Ramos (cell line): ENCODE results near the gene SYK.

Experiments
- in situ Hi-C: fragments of 300-500 bp; cut with MboI; formaldehyde crosslinking; loops from one replicate; pipeline ENCODE4 v1.14.3; 2022; ENCODE audit warnings: low sequenced_read_pairs; ENCODE audit not compliant: unreplicated experiment

SYK gene

DNA sequence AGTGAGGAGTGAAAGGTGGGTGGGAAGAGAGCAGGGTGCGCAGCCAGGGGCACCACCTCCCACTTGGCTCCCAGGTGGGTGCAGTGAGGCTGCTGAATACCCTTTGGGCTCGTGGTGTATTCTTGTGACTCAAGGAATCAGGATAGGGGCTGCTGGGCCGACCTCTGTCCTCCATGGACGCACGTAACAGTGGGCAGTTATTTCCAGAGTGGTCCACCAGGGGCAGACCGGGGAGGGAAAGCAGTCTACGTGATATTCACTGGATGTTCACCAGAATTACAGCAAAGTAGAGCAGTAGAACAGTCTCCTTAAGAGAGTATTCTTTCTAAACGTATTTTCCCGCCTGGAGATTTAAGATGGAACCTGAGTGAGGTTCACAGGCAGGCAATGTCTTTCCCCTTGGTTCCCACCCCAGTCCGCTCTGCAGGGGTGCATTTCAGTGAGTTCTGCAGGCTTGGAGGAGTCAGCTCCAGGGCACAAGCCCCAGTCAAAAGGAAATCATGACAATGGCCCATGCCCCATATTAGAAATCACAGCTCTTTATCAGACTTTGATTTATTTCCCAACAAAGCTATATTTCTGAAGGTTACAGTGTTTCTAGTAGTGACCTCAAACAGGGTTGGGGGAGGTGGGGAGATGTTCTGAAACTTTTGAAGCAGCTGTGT lies 88.7 kb downstream of the SYK start:
- in situ Hi-C loops: no loop called here

GRCh38 chr9:90891308-90892040 lies 89.9 kb downstream of the SYK start:
- in situ Hi-C loops: no loop called here

DNA sequence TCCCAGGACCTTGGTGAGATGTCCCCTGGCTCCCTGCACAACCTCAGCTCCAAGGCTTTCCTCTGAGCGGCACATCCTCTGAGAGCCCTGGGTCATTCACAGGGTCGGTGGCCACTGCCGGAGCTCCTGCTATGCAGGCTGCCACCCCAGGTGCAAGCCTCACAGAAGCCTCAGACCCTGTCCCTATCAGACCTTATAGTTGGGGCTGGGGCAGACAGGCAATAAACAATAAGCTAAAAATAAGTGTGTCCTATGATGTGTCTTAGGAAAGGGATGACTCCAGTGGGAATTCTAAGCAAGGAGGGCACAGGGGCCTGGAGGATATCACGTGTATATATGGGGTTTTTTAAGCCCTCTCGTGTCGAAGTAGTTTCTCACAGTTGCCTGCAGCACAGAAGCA lies 91.3 kb downstream of the SYK start:
- in situ Hi-C loops: no loop called here

DNA sequence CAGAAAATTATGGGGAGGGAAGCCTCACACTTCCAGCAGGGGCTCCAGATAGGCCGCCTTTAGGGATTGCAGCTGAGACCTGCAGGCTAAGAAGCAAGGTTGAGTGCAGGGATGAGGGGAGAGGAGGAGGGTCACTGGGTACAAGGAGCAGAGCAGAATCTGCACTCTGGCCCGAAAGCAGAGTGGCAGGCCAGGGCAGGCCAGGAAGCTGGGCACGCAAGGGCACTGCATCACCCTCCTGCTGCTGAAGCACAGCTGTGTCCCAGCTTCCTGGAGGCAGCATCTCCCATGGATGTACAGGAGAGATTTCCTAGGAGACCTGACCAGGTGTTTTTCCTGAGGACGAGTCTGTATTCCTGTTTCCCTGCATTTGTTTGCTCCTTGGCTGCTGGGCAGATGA lies 92.1 kb downstream of the SYK start:
- in situ Hi-C loops: no loop called here

- in situ Hi-C loops: no loop called here
These were observed 93.5 kb downstream of the SYK start for GRCh38 chr9:90894986-90895687.

DNA sequence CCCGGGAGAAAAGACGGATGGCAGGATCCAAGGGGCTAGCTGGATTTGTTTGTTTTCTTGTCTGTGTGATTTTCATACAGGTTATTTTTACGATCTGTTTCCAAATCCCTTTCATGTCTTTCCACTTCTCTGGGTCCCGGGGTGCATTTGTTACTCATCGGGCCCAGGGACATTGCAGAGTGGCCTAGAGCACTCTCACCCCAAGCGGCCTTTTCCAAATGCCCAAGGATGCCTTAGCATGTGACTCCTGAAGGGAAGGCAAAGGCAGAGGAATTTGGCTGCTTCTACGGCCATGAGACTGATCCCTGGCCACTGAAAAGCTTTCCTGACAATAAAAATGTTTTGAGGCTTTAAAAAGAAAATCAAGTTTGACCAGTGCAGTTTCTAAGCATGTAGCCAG lies 94.2 kb downstream of the SYK start:
- in situ Hi-C loops: no loop called here

DNA sequence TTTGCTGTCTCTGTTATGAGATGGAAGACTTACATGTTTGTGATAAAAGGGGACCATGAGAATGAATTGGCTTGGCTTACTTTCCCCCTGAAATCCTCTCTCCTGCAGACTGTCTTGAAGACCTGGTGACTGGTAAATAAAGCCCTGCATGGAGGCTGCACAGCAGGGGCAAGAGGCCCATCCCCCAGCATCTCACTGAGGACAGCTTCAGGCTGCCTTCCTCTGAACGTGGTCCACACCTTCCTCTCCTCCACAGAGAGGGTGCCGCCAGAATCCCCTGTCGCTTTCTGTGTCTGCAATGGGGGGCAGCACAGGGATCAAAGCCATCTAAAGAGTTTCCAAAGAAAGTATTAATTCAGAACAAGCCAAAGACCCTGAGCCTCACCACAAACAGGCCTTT lies 94.6 kb downstream of the SYK start:
- in situ Hi-C loops: no loop called here

- in situ Hi-C loops: no loop called here
These were observed 96.6 kb downstream of the SYK start for GRCh38 chr9:90898228-90898627.

DNA sequence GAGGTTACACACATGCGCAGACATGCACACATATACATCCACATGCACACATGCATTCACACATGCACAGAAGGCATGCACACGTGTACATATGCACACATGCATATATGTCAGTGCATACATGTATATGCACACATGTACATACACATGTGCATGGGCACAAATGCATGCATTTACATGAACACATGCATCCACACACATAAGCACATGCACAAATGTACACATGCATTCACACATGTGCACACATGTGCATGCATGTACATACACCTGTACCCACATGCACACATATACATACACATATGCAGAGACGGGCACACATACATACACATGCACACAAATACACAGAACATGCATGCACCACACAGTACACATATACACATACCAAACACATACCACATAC lies 97.7 kb downstream of the SYK start:
- in situ Hi-C loops: no loop called here

DNA sequence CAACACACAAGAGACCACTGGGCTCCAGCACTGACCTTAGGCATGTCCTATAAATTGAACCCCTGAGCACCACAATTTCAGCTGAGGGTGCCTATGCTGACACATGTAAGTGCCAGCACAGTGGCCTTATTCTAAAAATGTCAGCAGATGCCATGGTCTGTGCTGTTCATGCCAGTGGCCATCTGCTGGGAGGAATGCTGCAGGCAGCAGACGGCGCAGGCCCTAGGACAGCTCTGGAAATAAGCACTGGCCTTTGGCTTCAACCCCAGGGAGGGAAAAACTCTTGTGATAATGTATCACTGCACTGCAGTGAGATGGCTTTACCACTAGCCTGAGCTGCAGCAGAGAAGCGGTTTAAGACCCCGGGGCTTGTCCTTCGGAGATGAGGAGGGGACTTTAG lies 98.5 kb downstream of the SYK start:
- in situ Hi-C loops: no loop called here

DNA sequence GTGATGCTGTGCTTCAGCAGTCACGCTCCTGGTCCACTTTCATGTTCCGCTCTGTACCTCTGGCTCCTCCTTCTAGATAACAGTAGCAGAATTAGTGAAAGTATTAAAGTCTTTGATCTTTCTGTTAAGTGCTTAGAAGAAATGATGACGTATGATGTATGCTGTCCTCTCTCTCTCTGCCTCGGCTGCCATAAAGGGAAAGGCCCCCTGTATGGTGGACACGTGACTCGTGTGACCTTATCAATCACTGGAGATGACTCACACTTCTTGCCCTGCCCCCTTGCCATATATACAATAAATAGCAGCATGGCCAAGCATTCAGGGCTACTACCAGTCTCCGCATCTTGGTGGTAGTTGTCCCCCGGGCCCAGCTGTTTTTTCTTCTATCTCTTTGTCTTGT lies 100.3 kb downstream of the SYK start:
- in situ Hi-C loops: no loop called here

- in situ Hi-C loops: no loop called here
These were observed 102.3 kb downstream of the SYK start for GRCh38 chr9:90903766-90904424.

DNA sequence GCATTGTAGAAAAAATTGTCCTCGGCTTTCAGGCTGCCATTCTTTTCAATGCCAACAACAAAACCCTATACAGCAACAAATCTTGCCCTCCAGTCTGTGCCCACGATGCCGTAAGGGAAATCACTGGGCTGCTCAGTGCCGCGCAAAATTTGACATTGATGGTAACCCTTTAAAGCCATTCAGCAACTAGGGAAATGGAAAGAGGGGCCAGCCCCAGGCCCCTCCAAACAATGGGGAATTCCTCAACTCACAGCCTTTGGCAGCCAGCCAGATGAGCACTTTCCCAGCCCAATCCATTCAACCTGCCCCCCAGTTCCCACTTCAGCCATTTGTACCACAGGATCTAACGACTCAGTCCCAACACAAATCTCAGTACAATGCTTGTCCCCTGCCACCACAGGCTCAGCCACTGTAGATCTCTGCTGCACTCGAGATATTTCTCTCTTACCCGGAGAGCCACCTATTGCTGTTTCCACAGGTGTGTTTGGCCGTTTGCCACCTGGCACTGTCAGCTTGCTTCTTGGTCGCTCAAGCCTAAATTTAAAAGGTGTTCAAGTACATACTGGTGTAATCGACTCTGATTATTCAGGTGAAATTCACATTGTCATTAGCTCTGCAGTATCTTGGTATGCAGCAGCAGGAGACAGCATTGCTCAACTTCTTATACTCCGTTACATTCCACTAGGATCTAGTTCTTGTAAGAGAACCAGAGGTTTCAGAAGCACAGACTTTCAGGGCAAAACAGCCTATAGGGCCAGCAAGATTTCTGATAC lies 103.3 kb downstream of the SYK start:
- in situ Hi-C loops: no loop called here

GRCh38 chr9:90905822-90906221 lies 104.2 kb downstream of the SYK start:
- in situ Hi-C loops: no loop called here

DNA sequence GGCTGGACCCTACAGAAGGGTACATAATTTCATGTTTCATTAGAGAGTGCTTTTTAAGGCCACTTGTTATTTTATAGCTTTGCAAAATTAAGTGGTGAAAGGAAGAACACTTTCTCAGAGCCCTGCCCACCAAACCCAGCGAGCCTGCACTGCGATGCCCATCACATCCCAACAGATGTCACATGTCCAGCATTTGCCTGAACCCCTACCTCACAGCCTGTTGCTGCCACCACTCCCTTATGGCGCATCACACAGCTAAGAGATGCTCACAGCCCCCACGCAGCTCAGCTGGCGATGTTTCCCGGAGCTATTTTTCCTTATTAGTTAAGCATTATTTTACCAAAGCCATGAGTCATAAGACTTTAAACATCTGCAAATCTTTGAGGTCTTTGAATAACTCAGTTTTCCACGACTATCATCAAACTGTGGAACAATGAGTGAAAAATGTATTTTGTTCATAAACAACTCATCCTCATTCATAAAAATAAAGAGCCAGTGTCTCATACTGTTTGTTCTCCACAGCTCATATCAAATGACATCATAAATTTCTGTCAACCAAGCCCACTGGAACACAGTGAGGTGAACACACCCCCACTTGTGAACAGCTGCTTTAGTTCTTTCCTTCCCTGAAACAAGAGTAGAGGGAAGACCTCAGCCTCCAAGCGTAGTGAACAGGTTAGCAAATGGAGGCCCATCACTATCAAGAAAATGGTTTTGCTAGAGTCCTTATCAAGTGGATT lies 104.9 kb downstream of the SYK start:
- in situ Hi-C loops: no loop called here

DNA sequence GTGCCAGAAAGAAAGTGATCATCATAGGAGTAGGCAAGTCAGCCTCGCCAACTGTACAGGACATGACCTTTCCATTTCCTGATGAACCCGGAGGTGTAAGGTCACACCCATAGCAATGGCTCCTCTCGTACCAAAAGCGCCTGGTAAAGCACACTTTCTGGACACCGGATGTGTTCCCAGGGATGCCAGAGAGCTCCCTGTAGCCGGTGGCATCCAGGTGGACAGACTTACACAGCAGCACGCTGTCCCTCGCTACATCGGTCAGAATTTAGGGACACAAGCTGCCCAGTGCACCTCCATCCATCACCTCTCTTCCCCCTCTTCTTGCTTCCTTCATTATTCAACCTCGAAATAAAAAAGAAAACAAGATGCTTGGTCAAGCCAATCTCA lies 105.4 kb downstream of the SYK start:
- in situ Hi-C loops: no loop called here

DNA sequence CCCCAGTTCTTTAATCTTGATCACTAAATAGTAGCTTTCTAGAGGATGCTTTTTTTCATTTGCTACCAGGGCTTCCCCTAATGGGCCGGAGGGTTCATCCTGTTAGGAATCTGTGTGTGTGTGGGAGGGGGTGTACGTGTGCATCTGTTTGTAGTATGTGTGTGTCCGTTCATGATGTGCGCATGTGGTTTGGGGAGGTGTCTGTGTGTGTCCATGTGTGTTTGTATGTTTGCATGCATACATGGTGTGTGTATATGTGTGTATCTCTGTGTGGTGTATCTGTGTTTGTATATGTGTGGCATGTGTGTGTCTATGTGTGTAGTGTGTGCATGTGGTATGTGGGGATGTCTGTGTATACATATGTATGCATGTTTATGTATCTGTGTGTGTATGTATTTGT lies 106.2 kb downstream of the SYK start:
- in situ Hi-C loops: no loop called here

- in situ Hi-C loops: no loop called here
These were observed 107.6 kb downstream of the SYK start for GRCh38 chr9:90909225-90909624.

DNA sequence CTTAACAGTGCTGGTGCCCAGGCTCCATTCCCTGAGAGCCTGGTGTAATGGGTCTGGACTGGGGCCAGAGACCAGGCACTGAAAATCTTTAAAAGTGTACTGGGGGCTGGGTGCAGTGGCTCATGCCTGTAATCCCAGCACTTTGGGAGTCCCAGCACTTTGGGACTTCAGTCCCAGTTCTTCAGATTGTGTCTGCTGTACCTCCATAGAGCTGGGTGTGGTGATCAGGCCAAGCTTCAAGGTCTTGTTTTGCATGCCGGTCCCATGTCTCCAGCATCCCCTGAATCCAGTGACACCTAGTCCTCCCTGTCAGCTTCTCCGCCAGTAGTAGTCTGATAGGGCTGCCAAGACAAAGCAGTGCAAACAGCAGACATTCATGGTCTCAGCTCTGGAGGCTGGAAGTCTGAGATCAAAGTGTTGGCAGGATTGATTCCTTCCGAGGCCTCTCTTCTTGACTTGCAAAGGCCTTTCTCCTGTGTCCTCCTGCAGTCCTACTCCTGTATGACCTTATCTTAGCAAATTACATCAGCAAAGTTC lies 108.2 kb downstream of the SYK start:
- in situ Hi-C loops: no loop called here
